Astrocyte (in vitro differentiated cells and primary cell): Measurements from ENCODE around the gene SMARCA4. TPM values are rescaled to one million over a fixed set of nuclear protein-coding genes. Genes with fewer than 3 reads are reported as not detected.
"Not testable (repeated sequence)": the region's sequence is repeated elsewhere in the genome, so short reads cannot be mapped to it uniquely, and the experiment has no call there.

ENCODE experiments used
- DNase-seq: peaks from one replicate; pipeline ENCODE4 v3.0.0-alpha.2; 2010; ENCODE audit warnings: low read depth
- FAIRE-seq: peaks from 2 replicates; lab custom pipeline; 2011; peaks lifted over from hg19 to GRCh38; lab: Jason Lieb, UNC
- H2AFZ ChIP-seq: 2 replicates; pipeline ENCODE4 v1.6.0; 2012; ENCODE audit warnings: low read depth, low read length, inconsistent platforms
- H3K27ac ChIP-seq: 2 replicates; pipeline ENCODE4 v1.5.1; 2011; ENCODE audit warnings: low read depth, low read length, inconsistent platforms
- H3K27me3 ChIP-seq: 2 replicates; pipeline ENCODE4 v1.6.0; 2011; ENCODE audit warnings: low read length, inconsistent platforms; ENCODE audit not compliant: insufficient read depth
- H3K36me3 ChIP-seq: 2 replicates; pipeline ENCODE4 v1.5.1; 2011; ENCODE audit warnings: low read length, inconsistent platforms; ENCODE audit not compliant: insufficient read depth
- H3K4me1 ChIP-seq: 2 replicates; pipeline ENCODE4 v1.5.1; 2011; ENCODE audit warnings: low read length, inconsistent platforms; ENCODE audit not compliant: insufficient read depth
- H3K4me2 ChIP-seq: 2 replicates; pipeline ENCODE4 v1.6.0; 2012; ENCODE audit warnings: low read length, inconsistent platforms
- H3K4me3 ChIP-seq: 2 replicates; pipeline ENCODE4 v1.5.1; 2011; ENCODE audit warnings: low read depth, mild to moderate bottlenecking, low read length, inconsistent platforms; ENCODE audit not compliant: insufficient read depth
- H3K79me2 ChIP-seq: 2 replicates; pipeline ENCODE4 v1.6.0; 2012; ENCODE audit warnings: mild to moderate bottlenecking, low read length, inconsistent platforms; ENCODE audit not compliant: insufficient read depth
- H3K9ac ChIP-seq: 2 replicates; pipeline ENCODE4 v1.6.0; 2012; ENCODE audit warnings: mild to moderate bottlenecking, low read length, inconsistent platforms
- H3K9me3 ChIP-seq: 2 replicates; pipeline ENCODE4 v1.5.1; 2012; ENCODE audit warnings: low read depth, mild to moderate bottlenecking, low read length, inconsistent platforms; ENCODE audit not compliant: insufficient read depth
- H4K20me1 ChIP-seq: 2 replicates; pipeline ENCODE4 v1.6.0; 2012; ENCODE audit warnings: low read length, inconsistent platforms; ENCODE audit not compliant: insufficient read depth
- H3K27ac Mint-ChIP-seq: one replicate; pipeline ENCODE4 v1.8.0; 2021; ENCODE audit warnings: mild to moderate bottlenecking, mixed read lengths; ENCODE audit not compliant: unreplicated experiment
- H3K27me3 Mint-ChIP-seq: one replicate; pipeline ENCODE4 v1.8.0; 2021; ENCODE audit warnings: low read depth, mixed read lengths; ENCODE audit not compliant: unreplicated experiment
- H3K36me3 Mint-ChIP-seq: one replicate; pipeline ENCODE4 v1.8.0; 2021; ENCODE audit warnings: low read depth, mixed read lengths; ENCODE audit not compliant: unreplicated experiment
- H3K4me1 Mint-ChIP-seq: one replicate; pipeline ENCODE4 v1.8.0; 2021; ENCODE audit warnings: low read depth, mixed read lengths; ENCODE audit not compliant: unreplicated experiment
- H3K4me3 Mint-ChIP-seq: one replicate; pipeline ENCODE4 v1.8.0; 2021; ENCODE audit warnings: mild to moderate bottlenecking, moderate library complexity, mixed read lengths; ENCODE audit not compliant: unreplicated experiment
- H3K9me3 Mint-ChIP-seq: one replicate; pipeline ENCODE4 v1.8.0; 2021; ENCODE audit warnings: mild to moderate bottlenecking, mixed read lengths; ENCODE audit not compliant: unreplicated experiment
- EZH2 ChIP-seq: IDR thresholded peaks from 2 replicates; pipeline ENCODE4 v1.6.1; 2012; ENCODE audit warnings: mild to moderate bottlenecking, low read length, inconsistent platforms; ENCODE audit not compliant: insufficient read depth
- total RNA-seq: library from RNA; stranded (reverse); gene quantifications from 2 replicates; pipeline ENCODE4 v1.2.1, GENCODE V29; 2021
- TF ChIP-seq, protein P1 (sequence below): IDR thresholded peaks from 2 replicates; pipeline ENCODE4 v1.5.1; 2011; ENCODE audit warnings: low read depth, mild to moderate bottlenecking, inconsistent platforms, low read length, moderate library complexity; ENCODE audit not compliant: insufficient read depth

Gene SMARCA4
- total RNA-seq, 1 donor from 2014 or later, result 159 TPM

DNA sequence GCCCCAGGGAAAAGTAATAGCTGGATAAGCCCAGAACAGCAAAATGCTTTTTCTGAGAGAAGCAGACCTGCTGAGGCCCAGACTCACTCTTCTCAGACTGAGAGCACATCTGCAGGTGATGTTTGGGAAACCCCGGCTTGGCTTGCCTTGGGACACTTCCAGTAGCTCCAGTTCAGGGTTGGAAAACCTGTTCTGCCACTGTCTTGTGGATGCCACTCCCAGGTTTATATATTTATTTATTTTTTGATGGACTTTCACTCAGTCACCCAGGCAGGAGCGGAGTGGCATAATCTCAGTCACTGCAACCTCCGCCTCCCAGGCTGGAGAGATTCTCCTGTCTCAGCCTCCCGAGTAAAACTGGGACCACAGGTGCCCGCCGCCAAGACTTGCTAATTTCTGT lies 8.0 kb upstream of the SMARCA4 start:
- H2AFZ ChIP-seq, result no peak overlapping the region
- Mint-ChIP-seq H3K9me3 (no peaks in the 10 kb centered on the region), H3K27ac (no peak overlapping the region), H3K27me3 (no peaks in the 10 kb centered on the region), H3K36me3 (no peaks in the 10 kb centered on the region), H3K4me3 (no peak overlapping the region), H3K4me1 (peaks cover 2% of the 10 kb centered on the region)
- H3K27me3 ChIP-seq, result no peaks in the 10 kb centered on the region
- H3K9me3 ChIP-seq, result no peaks in the 10 kb centered on the region
- FAIRE-seq (no peak), DNase-seq (no peak)
- no peaks in the 10 kb centered on the region for H3K4me1 ChIP-seq
- no peak overlapping the region for H3K9ac ChIP-seq
- no peak overlapping the region for H3K27ac ChIP-seq
- H3K4me3 ChIP-seq, result no peak overlapping the region
- H3K79me2 ChIP-seq, result no peaks in the 10 kb centered on the region
- no peak for TF ChIP-seq EZH2
- TF ChIP-seq, protein P1, sequence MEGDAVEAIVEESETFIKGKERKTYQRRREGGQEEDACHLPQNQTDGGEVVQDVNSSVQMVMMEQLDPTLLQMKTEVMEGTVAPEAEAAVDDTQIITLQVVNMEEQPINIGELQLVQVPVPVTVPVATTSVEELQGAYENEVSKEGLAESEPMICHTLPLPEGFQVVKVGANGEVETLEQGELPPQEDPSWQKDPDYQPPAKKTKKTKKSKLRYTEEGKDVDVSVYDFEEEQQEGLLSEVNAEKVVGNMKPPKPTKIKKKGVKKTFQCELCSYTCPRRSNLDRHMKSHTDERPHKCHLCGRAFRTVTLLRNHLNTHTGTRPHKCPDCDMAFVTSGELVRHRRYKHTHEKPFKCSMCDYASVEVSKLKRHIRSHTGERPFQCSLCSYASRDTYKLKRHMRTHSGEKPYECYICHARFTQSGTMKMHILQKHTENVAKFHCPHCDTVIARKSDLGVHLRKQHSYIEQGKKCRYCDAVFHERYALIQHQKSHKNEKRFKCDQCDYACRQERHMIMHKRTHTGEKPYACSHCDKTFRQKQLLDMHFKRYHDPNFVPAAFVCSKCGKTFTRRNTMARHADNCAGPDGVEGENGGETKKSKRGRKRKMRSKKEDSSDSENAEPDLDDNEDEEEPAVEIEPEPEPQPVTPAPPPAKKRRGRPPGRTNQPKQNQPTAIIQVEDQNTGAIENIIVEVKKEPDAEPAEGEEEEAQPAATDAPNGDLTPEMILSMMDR, result no peak
- no peaks in the 10 kb centered on the region for H4K20me1 ChIP-seq
- H3K36me3 ChIP-seq, result no peaks in the 10 kb centered on the region
- no peak overlapping the region for H3K4me2 ChIP-seq

DNA sequence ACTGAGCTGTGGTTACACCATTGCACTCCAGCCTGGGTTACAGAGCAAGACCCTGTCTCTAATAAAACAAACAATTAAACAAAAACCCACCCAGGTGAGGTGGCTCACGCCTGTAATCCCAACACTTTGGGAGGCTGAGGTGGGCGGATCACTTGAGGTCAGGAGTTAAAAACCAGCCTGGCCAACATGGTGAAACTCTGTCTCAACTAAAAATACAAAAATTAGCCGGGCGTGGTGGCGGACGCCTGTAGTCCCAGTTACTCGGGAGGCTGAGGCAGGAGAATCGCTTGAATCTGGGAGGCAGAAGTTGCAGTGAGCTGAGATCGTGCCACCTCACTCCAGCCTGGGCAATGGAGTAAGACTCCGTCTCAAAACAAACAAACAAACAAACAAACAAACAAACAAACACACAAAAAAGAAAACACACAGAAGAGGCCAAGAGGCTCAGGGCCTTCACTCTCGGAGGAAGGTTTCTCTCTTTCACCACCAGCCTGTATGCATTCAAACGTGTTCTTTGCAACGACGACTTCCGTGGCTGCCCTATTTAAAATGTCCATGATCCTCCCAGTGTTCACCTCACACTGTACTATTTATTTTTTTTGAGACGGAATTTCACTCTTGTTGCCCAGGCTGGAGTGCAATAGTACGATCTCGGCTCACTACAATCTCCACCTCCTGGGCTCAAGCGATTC lies 1.4 kb upstream of the SMARCA4 start:
- H3K27ac Mint-ChIP-seq, result peak overlapping the region; percentile 92
- H3K9me3 ChIP-seq, H3K4me1 Mint-ChIP-seq, H3K4me3 ChIP-seq, H3K36me3 ChIP-seq, H3K36me3 Mint-ChIP-seq, FAIRE-seq, H3K27me3 Mint-ChIP-seq, H3K27me3 ChIP-seq, H2AFZ ChIP-seq, H3K27ac ChIP-seq, H3K9me3 Mint-ChIP-seq, DNase-seq: not testable (repeated sequence)
- peak overlapping the region; percentile 87 for H3K4me3 Mint-ChIP-seq
- Histone ChIP-seq H3K4me2 (peak overlapping the region; percentile 90), H3K79me2 (peaks cover 41% of the 10 kb centered on the region), H3K9ac (peak overlapping the region; percentile 98), H3K4me1 (peaks cover 13% of the 10 kb centered on the region), H4K20me1 (peaks cover 29% of the 10 kb centered on the region)

DNA sequence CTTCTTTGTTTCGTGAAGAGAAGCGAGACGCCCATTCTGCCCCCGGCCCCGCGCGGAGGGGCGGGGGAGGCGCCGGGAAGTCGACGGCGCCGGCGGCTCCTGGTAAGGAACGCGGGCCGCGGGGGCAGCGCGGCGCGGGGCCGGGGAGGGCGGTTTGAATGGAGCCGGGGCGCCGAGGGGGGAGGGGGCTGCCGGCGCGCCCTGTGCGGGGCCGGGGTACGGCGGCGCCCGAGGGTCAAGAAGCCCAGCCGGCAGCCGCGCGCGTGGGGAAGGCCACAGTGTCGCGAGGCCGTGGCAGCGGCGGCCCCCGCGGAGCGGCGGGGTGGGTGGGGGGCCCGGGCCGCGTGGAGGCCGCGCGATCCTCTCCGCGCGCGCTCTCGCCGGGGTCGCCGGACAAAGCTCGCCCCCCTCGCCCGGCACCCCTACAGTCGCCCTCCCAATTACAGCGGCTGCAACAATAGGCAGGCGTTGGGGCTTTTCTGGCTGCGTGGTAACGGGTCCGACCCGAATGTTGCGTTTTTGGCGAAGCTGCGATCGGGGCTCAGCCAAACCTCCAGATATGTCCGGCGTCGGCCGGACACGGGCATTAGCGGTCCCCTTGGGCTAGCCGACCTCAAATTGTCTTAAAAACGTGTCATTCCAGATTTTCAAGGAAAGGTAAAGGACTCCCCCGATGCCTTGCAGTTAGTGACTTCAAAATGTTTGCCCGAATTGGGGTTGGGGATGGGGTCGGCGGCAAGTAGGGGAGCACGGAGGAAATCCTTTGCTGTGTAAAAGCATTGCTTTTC lies 437 bp downstream of the SMARCA4 start:
- Mint-ChIP-seq H3K36me3 (peaks cover 2% of the 10 kb centered on the region), H3K27ac (peak overlapping the region; percentile 97), H3K4me1 (peaks cover 10% of the 10 kb centered on the region), H3K9me3 (no peaks in the 10 kb centered on the region), H3K27me3 (no peaks in the 10 kb centered on the region), H3K4me3 (peak overlapping the region; percentile 97)
- H3K4me1 ChIP-seq, result peaks cover 13% of the 10 kb centered on the region
- peak overlapping the region; percentile 69 for H2AFZ ChIP-seq
- no peaks in the 10 kb centered on the region for H3K36me3 ChIP-seq
- DNase-seq (no peak), FAIRE-seq (no peak)
- peaks cover 47% of the 10 kb centered on the region for H4K20me1 ChIP-seq
- peak overlapping the region; percentile 56 for H3K27ac ChIP-seq
- H3K27me3 ChIP-seq, result no peaks in the 10 kb centered on the region
- peaks cover 60% of the 10 kb centered on the region for H3K79me2 ChIP-seq
- TF ChIP-seq, protein P1, result no peak
- TF ChIP-seq EZH2, result no peak
- peak overlapping the region; percentile 98 for H3K9ac ChIP-seq
- H3K4me2 ChIP-seq, result peak overlapping the region; percentile 97
- peak overlapping the region; percentile 99 for H3K4me3 ChIP-seq
- H3K9me3 ChIP-seq, result no peaks in the 10 kb centered on the region
